ENCODE results near the gene ELK3. TPM values are rescaled to one million over a fixed set of nuclear protein-coding genes. Genes with fewer than 3 reads are reported as not detected.

Gene ELK3
- polyA plus RNA-seq, 1 of the 3 experiments (the other 2 are of a cell fraction) = 33.8 TPM

DNA sequence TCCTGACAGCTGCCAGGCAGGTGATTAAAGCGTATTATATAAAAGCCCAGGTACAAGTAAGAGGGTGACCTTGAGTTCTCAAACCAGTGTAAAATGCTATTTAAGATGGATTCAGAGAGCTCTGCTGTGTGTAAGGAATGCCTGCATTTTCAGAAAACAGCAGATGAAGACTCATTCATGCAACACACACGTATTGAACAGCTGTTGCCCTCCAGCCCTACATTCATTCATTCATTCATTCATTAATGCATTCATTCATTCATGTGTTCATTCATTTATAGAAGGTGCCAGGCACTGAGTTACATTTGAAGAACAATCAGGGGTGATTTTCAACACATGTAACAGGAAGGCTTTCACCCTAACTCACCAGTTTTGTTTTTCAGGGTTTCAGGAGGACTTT, 27.4 kb upstream of the ELK3 start:
- Histone ChIP-seq H3K79me2 (ENCODE audit: insufficient read depth) (no peaks in the 10 kb centered on the region), H2AFZ (ENCODE audit: low read depth) (no peak overlapping the region), H4K20me1 (ENCODE audit: insufficient read depth) (no peaks in the 10 kb centered on the region), H3K27me3 (ENCODE audit: insufficient read depth) (no peaks in the 10 kb centered on the region), H3K4me1 (ENCODE audit: control insufficient read depth in 1 of 2, insufficient read depth in 2 of 2, low read depth in 1 of 2, low read length in 1 of 2) (peaks cover 0 to 11% of the 10 kb centered on the region in 2 experiments; a peak in 1 of 4 replicates), H3K36me3 (replicated peaks in 1 of 2; ENCODE audit: control insufficient read depth in 1 of 2, insufficient read depth in 2 of 2, low read length in 1 of 2) (no peaks in the 10 kb centered on the region), H3K4me3 (ENCODE audit: low read depth in 2 of 2, low read length in 1 of 2) (no peak overlapping the region), H3F3A (replicated peaks; ENCODE audit: insufficient read depth) (no peaks in the 10 kb centered on the region), H3K27ac (ENCODE audit: low read depth in 2 of 2, low read length in 1 of 2) (no peak overlapping the region), H3K4me2 (no peak overlapping the region), H3K9ac (no peak overlapping the region), H3K9me2 (no peaks in the 10 kb centered on the region), H3K9me3 (no peaks in the 10 kb centered on the region)
- DNase-seq = no peak
- ChIA-PET CTCF (no interaction called here), POLR2A (no interaction called here)
- TF ChIP-seq, protein P1, sequence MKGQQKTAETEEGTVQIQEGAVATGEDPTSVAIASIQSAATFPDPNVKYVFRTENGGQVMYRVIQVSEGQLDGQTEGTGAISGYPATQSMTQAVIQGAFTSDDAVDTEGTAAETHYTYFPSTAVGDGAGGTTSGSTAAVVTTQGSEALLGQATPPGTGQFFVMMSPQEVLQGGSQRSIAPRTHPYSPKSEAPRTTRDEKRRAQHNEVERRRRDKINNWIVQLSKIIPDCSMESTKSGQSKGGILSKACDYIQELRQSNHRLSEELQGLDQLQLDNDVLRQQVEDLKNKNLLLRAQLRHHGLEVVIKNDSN (IDR thresholded peaks at IDR 0.05; ENCODE audit: borderline replicate concordance, low read depth) = no peak
- TF ChIP-seq, protein P2, sequence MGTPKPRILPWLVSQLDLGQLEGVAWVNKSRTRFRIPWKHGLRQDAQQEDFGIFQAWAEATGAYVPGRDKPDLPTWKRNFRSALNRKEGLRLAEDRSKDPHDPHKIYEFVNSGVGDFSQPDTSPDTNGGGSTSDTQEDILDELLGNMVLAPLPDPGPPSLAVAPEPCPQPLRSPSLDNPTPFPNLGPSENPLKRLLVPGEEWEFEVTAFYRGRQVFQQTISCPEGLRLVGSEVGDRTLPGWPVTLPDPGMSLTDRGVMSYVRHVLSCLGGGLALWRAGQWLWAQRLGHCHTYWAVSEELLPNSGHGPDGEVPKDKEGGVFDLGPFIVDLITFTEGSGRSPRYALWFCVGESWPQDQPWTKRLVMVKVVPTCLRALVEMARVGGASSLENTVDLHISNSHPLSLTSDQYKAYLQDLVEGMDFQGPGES (IDR thresholded peaks at IDR 0.05; ENCODE audit: low read depth, low read length) = no peak
- no peak for TF ChIP-seq FOXJ3 (CRISPR knock-in tag; IDR thresholded peaks at IDR 0.05)
- no peak for TF ChIP-seq YY1 (IDR thresholded peaks at IDR 0.05; ENCODE audit: low read depth)
- TF ChIP-seq EZH2phosphoT487 (IDR thresholded peaks at IDR 0.05; ENCODE audit: borderline replicate concordance, low read depth) = no peak
- no peak for TF ChIP-seq TCF12 (IDR thresholded peaks at IDR 0.05)
- no peak for TF ChIP-seq TEAD4 (IDR thresholded peaks at IDR 0.05; ENCODE audit: borderline replicate concordance, insufficient read depth)
- 53% methylated on average over 2 of the region's 2 CpGs for WGBS (ENCODE audit: low lambda C conversion rate)

DNA sequence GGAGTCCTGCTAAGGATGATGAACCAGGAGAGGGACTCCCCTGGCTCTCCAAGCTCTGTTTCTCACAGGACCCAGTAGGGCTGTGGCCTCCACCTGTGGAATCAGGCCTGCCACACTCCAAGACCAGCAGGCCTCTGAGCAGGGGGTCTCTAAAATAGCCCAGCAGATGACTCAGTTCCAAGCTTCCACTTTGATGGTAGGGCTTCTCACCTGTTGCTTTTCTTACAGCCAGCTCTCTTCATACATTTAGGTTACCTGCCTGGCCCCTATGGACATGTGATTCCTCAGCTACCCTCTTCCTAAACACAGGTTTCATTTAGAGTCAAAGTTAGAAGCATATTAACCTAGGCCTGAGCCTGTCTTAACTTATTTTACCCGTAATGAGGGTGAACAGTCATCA, 26.7 kb upstream of the ELK3 start:
- Histone ChIP-seq H3K79me2 (ENCODE audit: insufficient read depth) (no peaks in the 10 kb centered on the region), H3K4me2 (no peak overlapping the region), H3K9ac (no peak overlapping the region), H3K36me3 (replicated peaks in 1 of 2; ENCODE audit: control insufficient read depth in 1 of 2, insufficient read depth in 2 of 2, low read length in 1 of 2) (no peaks in the 10 kb centered on the region), H3K9me2 (no peaks in the 10 kb centered on the region), H2AFZ (ENCODE audit: low read depth) (no peak overlapping the region), H3K27ac (ENCODE audit: low read depth in 2 of 2, low read length in 1 of 2) (no peak overlapping the region), H3K4me1 (ENCODE audit: control insufficient read depth in 1 of 2, insufficient read depth in 2 of 2, low read depth in 1 of 2, low read length in 1 of 2) (peaks cover 0 to 11% of the 10 kb centered on the region in 2 experiments; a peak in 1 of 4 replicates), H3K27me3 (ENCODE audit: insufficient read depth) (no peaks in the 10 kb centered on the region; the same call in 1 of the 2 replicates), H3K9me3 (no peaks in the 10 kb centered on the region), H3K4me3 (ENCODE audit: low read depth in 2 of 2, low read length in 1 of 2) (no peak overlapping the region), H4K20me1 (ENCODE audit: insufficient read depth) (no peaks in the 10 kb centered on the region), H3F3A (replicated peaks; ENCODE audit: insufficient read depth) (no peaks in the 10 kb centered on the region)
- CTCF ChIA-PET = interaction anchor here (0.8 to 0.9 kb wide), 2 partner anchors 14 to 47 kb away, joined by 3 read pairs; no protein-coding TSS in a partner anchor
- POLR2A ChIA-PET = no interaction called here
- no peak for TF ChIP-seq FOXM1 (IDR thresholded peaks at IDR 0.05; ENCODE audit: low read depth)
- TF ChIP-seq YY1 (IDR thresholded peaks at IDR 0.05; ENCODE audit: low read depth) = no peak
- TF ChIP-seq TAF1 (IDR thresholded peaks at IDR 0.05; ENCODE audit: borderline replicate concordance, low read depth, low read length) = no peak
- TF ChIP-seq MXI1 (IDR thresholded peaks at IDR 0.05; ENCODE audit: low read depth, low read length) = no peak
- TF ChIP-seq MEF2A (IDR thresholded peaks at IDR 0.05; ENCODE audit: borderline replicate concordance, low read depth) = no peak
- TF ChIP-seq FOSL2 (IDR thresholded peaks at IDR 0.05; ENCODE audit: borderline replicate concordance, low read depth) = no peak
- no peak for TF ChIP-seq GABPA (IDR thresholded peaks at IDR 0.05; ENCODE audit: low read depth)
- TF ChIP-seq RAD21 (IDR thresholded peaks at IDR 0.05; ENCODE audit: low read length) = no peak
- no peak for TF ChIP-seq CHD2 (IDR thresholded peaks at IDR 0.05; ENCODE audit: low read length, partially characterized antibody)
- TF ChIP-seq, protein P3, sequence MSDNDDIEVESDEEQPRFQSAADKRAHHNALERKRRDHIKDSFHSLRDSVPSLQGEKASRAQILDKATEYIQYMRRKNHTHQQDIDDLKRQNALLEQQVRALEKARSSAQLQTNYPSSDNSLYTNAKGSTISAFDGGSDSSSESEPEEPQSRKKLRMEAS (IDR thresholded peaks at IDR 0.05; ENCODE audit: low read depth) = no peak
- TF ChIP-seq NFIC (IDR thresholded peaks at IDR 0.05; ENCODE audit: borderline replicate concordance) = no peak
- TF ChIP-seq, protein P4, sequence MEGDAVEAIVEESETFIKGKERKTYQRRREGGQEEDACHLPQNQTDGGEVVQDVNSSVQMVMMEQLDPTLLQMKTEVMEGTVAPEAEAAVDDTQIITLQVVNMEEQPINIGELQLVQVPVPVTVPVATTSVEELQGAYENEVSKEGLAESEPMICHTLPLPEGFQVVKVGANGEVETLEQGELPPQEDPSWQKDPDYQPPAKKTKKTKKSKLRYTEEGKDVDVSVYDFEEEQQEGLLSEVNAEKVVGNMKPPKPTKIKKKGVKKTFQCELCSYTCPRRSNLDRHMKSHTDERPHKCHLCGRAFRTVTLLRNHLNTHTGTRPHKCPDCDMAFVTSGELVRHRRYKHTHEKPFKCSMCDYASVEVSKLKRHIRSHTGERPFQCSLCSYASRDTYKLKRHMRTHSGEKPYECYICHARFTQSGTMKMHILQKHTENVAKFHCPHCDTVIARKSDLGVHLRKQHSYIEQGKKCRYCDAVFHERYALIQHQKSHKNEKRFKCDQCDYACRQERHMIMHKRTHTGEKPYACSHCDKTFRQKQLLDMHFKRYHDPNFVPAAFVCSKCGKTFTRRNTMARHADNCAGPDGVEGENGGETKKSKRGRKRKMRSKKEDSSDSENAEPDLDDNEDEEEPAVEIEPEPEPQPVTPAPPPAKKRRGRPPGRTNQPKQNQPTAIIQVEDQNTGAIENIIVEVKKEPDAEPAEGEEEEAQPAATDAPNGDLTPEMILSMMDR (IDR thresholded peaks at IDR 0.05) = no peak
- WGBS (ENCODE audit: low lambda C conversion rate) = 61% methylated on average over 1 of the region's 1 CpG
- no peak for DNase-seq

All from SK-N-SH (cell line).